Central memory CD8-positive, alpha-beta T cell (primary cell): ENCODE results near the gene GALNT3.

ENCODE experiments used
- ATAC-seq: fragments of 150-1000 bp; cut with Tn5 transposase; replicated peaks from 2 replicates; pipeline ENCODE4 v1.10.0; 2022; ENCODE audit warnings: mild to moderate bottlenecking, moderate FRiP score, moderate number of reproducible peaks; ENCODE audit not compliant: poor library complexity, severe bottlenecking; ENCODE audit errors: extremely low read depth
- DNase-seq, 2 donors: peaks; one replicate each; pipeline ENCODE4 v3.0.0; 2021; ENCODE audit warnings: low spot score in 2 of 2
- H3K27ac Mint-ChIP-seq: one replicate; pipeline ENCODE4 v1.8.0; 2022; ENCODE audit warnings: low read depth, mild to moderate bottlenecking, moderate library complexity, mixed read lengths
- H3K27me3 Mint-ChIP-seq: one replicate; pipeline ENCODE4 v1.8.0; 2022; ENCODE audit warnings: mixed read lengths
- H3K36me3 Mint-ChIP-seq: one replicate; pipeline ENCODE4 v1.8.0; 2022; ENCODE audit warnings: mild to moderate bottlenecking, moderate library complexity, mixed read lengths; ENCODE audit not compliant: insufficient read depth
- H3K4me1 Mint-ChIP-seq: one replicate; pipeline ENCODE4 v1.8.0; 2022; ENCODE audit warnings: mixed read lengths
- H3K4me3 Mint-ChIP-seq: one replicate; pipeline ENCODE4 v1.8.0; 2022; ENCODE audit warnings: mild to moderate bottlenecking, moderate library complexity, mixed read lengths
- H3K9me3 Mint-ChIP-seq: one replicate; pipeline ENCODE4 v1.8.0; 2022; ENCODE audit warnings: mixed read lengths

The GALNT3 gene

GRCh38 chr2:165793779-165794535 is at the start of gene GALNT3:
GALNT3 (minus strand) TSS chr2:165794247; CDS start chr2:165770700, 23,547 bp downstream.
- peaks cover 10% of the 10 kb centered on the region for H3K36me3 Mint-ChIP-seq

GRCh38 chr2:165843351-165843750 is 49.3 kb upstream of the GALNT3 start:
- Mint-ChIP-seq H3K4me3 (no peak overlapping the region), H3K36me3 (no peaks in the 10 kb centered on the region), H3K27ac (no peak overlapping the region), H3K4me1 (no peaks in the 10 kb centered on the region), H3K9me3 (no peaks in the 10 kb centered on the region), H3K27me3 (no peaks in the 10 kb centered on the region)
- DNase-seq (no peak), ATAC-seq (no peak)

More at GRCh38 chr2:165793779-165794535, at the start of gene GALNT3:
- peak within 1 kb of the TSS; percentile 94 for H3K27ac Mint-ChIP-seq
- H3K4me3 Mint-ChIP-seq: peak within 1 kb of the TSS; percentile 82
- H3K27me3 Mint-ChIP-seq: no peaks in the 10 kb centered on the region
- DNase-seq (peak; percentile 13 to 15), ATAC-seq (peak; percentile 42)
- H3K4me1 Mint-ChIP-seq: peaks cover 47% of the 10 kb centered on the region
- H3K9me3 Mint-ChIP-seq: no peaks in the 10 kb centered on the region

- Mint-ChIP-seq H3K4me1 (no peaks in the 10 kb centered on the region), H3K27ac (no peak overlapping the region), H3K4me3 (no peak overlapping the region), H3K9me3 (no peaks in the 10 kb centered on the region), H3K27me3 (no peaks in the 10 kb centered on the region), H3K36me3 (no peaks in the 10 kb centered on the region)
- ATAC-seq (no peak), DNase-seq (no peak)
Measured at GRCh38 chr2:165840333-165840958, 46.4 kb upstream of the GALNT3 start.

- ATAC-seq (no peak), DNase-seq (no peak)
- H3K9me3 Mint-ChIP-seq: no peaks in the 10 kb centered on the region
- no peaks in the 10 kb centered on the region for H3K4me1 Mint-ChIP-seq
- no peaks in the 10 kb centered on the region for H3K27me3 Mint-ChIP-seq
- no peaks in the 10 kb centered on the region for H3K36me3 Mint-ChIP-seq
- no peak overlapping the region for H3K27ac Mint-ChIP-seq
- no peak overlapping the region for H3K4me3 Mint-ChIP-seq
Measured at GRCh38 chr2:165839610-165840009, 45.6 kb upstream of the GALNT3 start.

GRCh38 chr2:165837122-165837521 is 43.1 kb upstream of the GALNT3 start:
- H3K9me3 Mint-ChIP-seq: no peaks in the 10 kb centered on the region
- no peaks in the 10 kb centered on the region for H3K27me3 Mint-ChIP-seq
- no peak for DNase-seq
- H3K4me3 Mint-ChIP-seq: no peak overlapping the region
- no peaks in the 10 kb centered on the region for H3K36me3 Mint-ChIP-seq
- no peak overlapping the region for H3K27ac Mint-ChIP-seq
- no peak for ATAC-seq
- H3K4me1 Mint-ChIP-seq: no peaks in the 10 kb centered on the region

- Mint-ChIP-seq H3K27ac (no peak overlapping the region), H3K4me3 (no peak overlapping the region), H3K9me3 (no peaks in the 10 kb centered on the region), H3K4me1 (no peaks in the 10 kb centered on the region), H3K36me3 (no peaks in the 10 kb centered on the region), H3K27me3 (no peaks in the 10 kb centered on the region)
- DNase-seq: no peak
- no peak for ATAC-seq
Measured at GRCh38 chr2:165835363-165835762, 41.3 kb upstream of the GALNT3 start.

GRCh38 chr2:165833156-165833555 is 39.1 kb upstream of the GALNT3 start:
- ATAC-seq (no peak), DNase-seq (no peak)
- H3K27me3 Mint-ChIP-seq: no peaks in the 10 kb centered on the region

GRCh38 chr2:165827921-165828276 is 33.9 kb upstream of the GALNT3 start:
- DNase-seq (no peak), ATAC-seq (no peak)
- H3K36me3 Mint-ChIP-seq: no peaks in the 10 kb centered on the region
- H3K9me3 Mint-ChIP-seq: no peaks in the 10 kb centered on the region
- no peak overlapping the region for H3K27ac Mint-ChIP-seq
- H3K4me1 Mint-ChIP-seq: no peaks in the 10 kb centered on the region
- peaks cover 30% of the 10 kb centered on the region for H3K27me3 Mint-ChIP-seq
- H3K4me3 Mint-ChIP-seq: no peak overlapping the region

More at GRCh38 chr2:165833156-165833555, 39.1 kb upstream of the GALNT3 start:
- Mint-ChIP-seq H3K4me1 (no peaks in the 10 kb centered on the region), H3K36me3 (no peaks in the 10 kb centered on the region), H3K27ac (no peak overlapping the region), H3K9me3 (no peaks in the 10 kb centered on the region), H3K4me3 (no peak overlapping the region)

- Mint-ChIP-seq H3K9me3 (no peaks in the 10 kb centered on the region), H3K4me3 (no peak overlapping the region), H3K27me3 (peaks cover 36% of the 10 kb centered on the region), H3K27ac (no peak overlapping the region), H3K4me1 (no peaks in the 10 kb centered on the region), H3K36me3 (no peaks in the 10 kb centered on the region)
- no peak for DNase-seq
- no peak for ATAC-seq
Measured at GRCh38 chr2:165827016-165827920, 33.2 kb upstream of the GALNT3 start.

- ATAC-seq (no peak), DNase-seq (no peak)
- H3K9me3 Mint-ChIP-seq: no peaks in the 10 kb centered on the region
- H3K27ac Mint-ChIP-seq: no peak overlapping the region
- H3K4me3 Mint-ChIP-seq: no peak overlapping the region
- H3K4me1 Mint-ChIP-seq: no peaks in the 10 kb centered on the region
- H3K36me3 Mint-ChIP-seq: no peaks in the 10 kb centered on the region
- peaks cover 39% of the 10 kb centered on the region for H3K27me3 Mint-ChIP-seq
Measured at GRCh38 chr2:165825041-165825440, 31.0 kb upstream of the GALNT3 start.

GRCh38 chr2:165820296-165820695 is 26.2 kb upstream of the GALNT3 start:
- ATAC-seq (no peak), DNase-seq (no peak)
- Mint-ChIP-seq H3K4me1 (no peaks in the 10 kb centered on the region), H3K36me3 (no peaks in the 10 kb centered on the region), H3K9me3 (no peaks in the 10 kb centered on the region), H3K27ac (no peak overlapping the region), H3K27me3 (peaks cover 32% of the 10 kb centered on the region), H3K4me3 (no peak overlapping the region)

GRCh38 chr2:165818920-165819319 is 24.9 kb upstream of the GALNT3 start:
- Mint-ChIP-seq H3K4me3 (no peak overlapping the region), H3K4me1 (no peaks in the 10 kb centered on the region), H3K36me3 (no peaks in the 10 kb centered on the region), H3K27ac (no peak overlapping the region), H3K9me3 (no peaks in the 10 kb centered on the region), H3K27me3 (peaks cover 19% of the 10 kb centered on the region)
- ATAC-seq: no peak
- no peak for DNase-seq
